MM.1S (cell line): ENCODE measurements around the gene SSUH2.

ENCODE experiments used
- EZH2 ChIP-seq: fragments of 300-600 bp; sonication (generic); optimal IDR thresholded peaks from 2 replicates; pipeline ENCODE3; 2017; ENCODE audit warnings: low read depth, mild to moderate bottlenecking, antibody characterized with exemption, low read length, mixed read lengths
- EZH2phosphoT487 ChIP-seq: fragments of 300-600 bp; sonication (generic); IDR thresholded peaks from 2 replicates; pipeline ENCODE4 v1.6.1; 2018; ENCODE audit warnings: antibody characterized with exemption, low read length
- TF ChIP-seq, protein P1 (sequence below): fragments of 300-600 bp; sonication (generic); IDR thresholded peaks from 2 replicates; pipeline ENCODE4 v1.5.1; 2016; ENCODE audit warnings: antibody characterized with exemption, low read length, mixed read lengths

- TF ChIP-seq, protein P1, sequence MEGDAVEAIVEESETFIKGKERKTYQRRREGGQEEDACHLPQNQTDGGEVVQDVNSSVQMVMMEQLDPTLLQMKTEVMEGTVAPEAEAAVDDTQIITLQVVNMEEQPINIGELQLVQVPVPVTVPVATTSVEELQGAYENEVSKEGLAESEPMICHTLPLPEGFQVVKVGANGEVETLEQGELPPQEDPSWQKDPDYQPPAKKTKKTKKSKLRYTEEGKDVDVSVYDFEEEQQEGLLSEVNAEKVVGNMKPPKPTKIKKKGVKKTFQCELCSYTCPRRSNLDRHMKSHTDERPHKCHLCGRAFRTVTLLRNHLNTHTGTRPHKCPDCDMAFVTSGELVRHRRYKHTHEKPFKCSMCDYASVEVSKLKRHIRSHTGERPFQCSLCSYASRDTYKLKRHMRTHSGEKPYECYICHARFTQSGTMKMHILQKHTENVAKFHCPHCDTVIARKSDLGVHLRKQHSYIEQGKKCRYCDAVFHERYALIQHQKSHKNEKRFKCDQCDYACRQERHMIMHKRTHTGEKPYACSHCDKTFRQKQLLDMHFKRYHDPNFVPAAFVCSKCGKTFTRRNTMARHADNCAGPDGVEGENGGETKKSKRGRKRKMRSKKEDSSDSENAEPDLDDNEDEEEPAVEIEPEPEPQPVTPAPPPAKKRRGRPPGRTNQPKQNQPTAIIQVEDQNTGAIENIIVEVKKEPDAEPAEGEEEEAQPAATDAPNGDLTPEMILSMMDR: no peak
- TF ChIP-seq EZH2phosphoT487 (no peak), EZH2 (no peak)
Measured at GRCh38 chr3:8576841-8577571, 67.6 kb downstream of the SSUH2 start.
